Spleen (tissue), 7 donors: Measurements from ENCODE around the gene ADCY2.

Source experiments
- CTCF ChIP-seq, 11 experiments: fragments of 200-600 bp in 7 of 11; fragments of 450-650 bp in 4 of 11; sonication (generic) in 4 of 11; IDR thresholded peaks in 8 of 11; conservative IDR thresholded peaks in 3 of 11; 1 replicate in 7 of 11; 2 replicates in 4 of 11; pipeline versions ENCODE4 v1.4.0 to v1.8.0; 2016 to 2021; ENCODE audit warnings: antibody characterized with exemption in 11 of 11, inconsistent platforms in 4 of 11, mild to moderate bottlenecking in 1 of 11
- POLR2A ChIP-seq, 3 donors: fragments of 450-650 bp; IDR thresholded peaks; one replicate each; pipeline ENCODE4 v1.5.1; 2017; ENCODE audit warnings: antibody characterized with exemption in 3 of 3, mild to moderate bottlenecking in 1 of 3
- donor health status: DM: no; HTN: no; CAD: no; lungs with moderate emphysema.
- donor health status: DM: no; HTN: no; CAD: no.
- donor health status: DM: no; HTN: no; CAD: no.

GRCh38 chr5:7690557-7690956, 294.6 kb downstream of the ADCY2 start:
- TF ChIP-seq CTCF (IDR thresholded peaks at IDR 0.05 in 8 of 11, conservative IDR thresholded peaks at IDR 0.05 in 3 of 11) (no peak), POLR2A (IDR thresholded peaks at IDR 0.05) (no peak)
